MCF 10A (cell line): ENCODE data around the gene SLC6A7. TPM values are rescaled to one million over a fixed set of nuclear protein-coding genes. Genes with fewer than 3 reads are reported as not detected.

Source experiments
- BruUV-seq: library from RNA; stranded (reverse); fragments of 400-500 nt; replicated peaks from 2 replicates; lab custom pipeline; 2021; lab: Mats Ljungman, UMichigan
- CTCF ChIA-PET: fragments of 300-600 bp; sonication (Branson Sonifier 250); formaldehyde crosslinking; extraction: SDS; loops from one replicate; lab custom pipeline; 2021; ENCODE audit warnings: antibody characterized with exemption, inconsistent platforms; lab: Yijun Ruan, JAX
- POLR2A ChIA-PET: fragments of 300-600, 350-650 bp; sonication (Branson Sonifier 250); formaldehyde crosslinking; extraction: SDS; loops from one replicate; lab custom pipeline; 2020; ENCODE audit warnings: antibody characterized with exemption, inconsistent platforms; lab: Yijun Ruan, JAX
- DNase-seq: peaks from one replicate; pipeline ENCODE4 v3.0.0-alpha.2; 2018; ENCODE audit not compliant: unreplicated experiment
- H3K27ac Mint-ChIP-seq: one replicate; pipeline ENCODE4 v1.8.0; 2022; ENCODE audit warnings: mild to moderate bottlenecking, low read depth, mixed read lengths; ENCODE audit not compliant: unreplicated experiment
- H3K27me3 Mint-ChIP-seq: one replicate; pipeline ENCODE4 v1.8.0; 2022; ENCODE audit warnings: mixed read lengths; ENCODE audit not compliant: insufficient read depth, unreplicated experiment
- H3K36me3 Mint-ChIP-seq: one replicate; pipeline ENCODE4 v1.8.0; 2022; ENCODE audit warnings: mild to moderate bottlenecking, moderate library complexity, mixed read lengths; ENCODE audit not compliant: insufficient read depth, unreplicated experiment
- H3K4me1 Mint-ChIP-seq: one replicate; pipeline ENCODE4 v1.8.0; 2022; ENCODE audit warnings: mixed read lengths; ENCODE audit not compliant: insufficient read depth, unreplicated experiment
- H3K4me3 Mint-ChIP-seq: one replicate; pipeline ENCODE4 v1.8.0; 2022; ENCODE audit warnings: mild to moderate bottlenecking, moderate library complexity, mixed read lengths; ENCODE audit not compliant: unreplicated experiment
- H3K9me3 Mint-ChIP-seq: one replicate; pipeline ENCODE4 v1.8.0; 2022; ENCODE audit warnings: mixed read lengths; ENCODE audit not compliant: unreplicated experiment
- intact Hi-C: fragments of 100-400 bp; cut with micrococcal nuclease; formaldehyde crosslinking; loops from 2 replicates; pipeline ENCODE4 v1.14.1; 2022
- total RNA-seq: library from RNA; stranded (reverse); gene quantifications from 2 replicates; pipeline ENCODE4 v1.2.3, GENCODE V29; 2022
- TF ChIP-seq, protein P1 (sequence below): fragments of 200-600 bp; IDR thresholded peaks from one replicate; pipeline ENCODE4 v1.8.0; 2022; ENCODE audit warnings: antibody characterized with exemption, mild to moderate bottlenecking; ENCODE audit not compliant: unreplicated experiment

The SLC6A7 gene
- total RNA-seq, 1 experiment from 2014 or later = not detected

DNA sequence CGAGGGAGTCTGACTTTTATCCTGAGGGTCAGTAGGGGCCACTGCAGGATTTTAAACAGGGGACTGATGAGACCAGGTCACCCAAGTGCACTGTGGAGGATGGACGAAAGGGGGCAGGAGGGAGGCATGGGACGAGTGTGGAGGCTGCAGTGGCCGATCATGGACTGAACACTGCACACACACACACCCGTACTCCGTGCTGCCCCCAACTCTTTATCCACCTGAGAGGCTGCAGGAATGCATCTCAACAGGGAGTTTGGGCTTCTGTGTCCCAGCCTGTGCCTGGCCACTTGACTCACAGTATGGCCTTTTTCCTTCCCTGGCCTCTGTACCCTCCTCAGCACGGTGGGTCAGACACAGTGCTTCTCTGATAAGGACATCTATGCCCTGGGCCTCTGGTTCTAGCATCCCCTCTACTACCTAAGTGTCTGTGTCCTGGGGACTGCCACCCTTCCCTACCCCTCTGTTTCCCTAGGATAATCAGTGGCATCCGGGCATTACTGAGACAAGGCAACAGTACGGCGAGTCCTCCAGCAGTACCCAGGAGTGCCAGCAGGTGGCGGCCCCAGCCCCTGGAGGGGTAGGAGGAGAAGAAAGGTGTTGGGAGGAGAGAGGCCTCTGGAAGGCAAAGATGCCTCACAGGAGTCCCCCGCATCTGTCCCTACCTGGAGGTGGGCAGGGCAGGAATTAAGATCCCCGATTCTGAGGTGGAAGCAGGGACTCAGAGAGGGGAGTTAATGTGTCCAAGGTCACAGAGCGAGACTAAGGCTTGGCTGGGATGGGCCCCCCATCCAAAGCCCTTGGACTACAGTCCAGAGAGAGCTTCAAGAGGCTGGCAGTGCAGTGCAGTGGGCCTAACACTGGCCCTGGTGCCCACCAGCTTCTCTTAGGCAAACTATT lies 28.4 kb upstream of the SLC6A7 start:
- H3K27ac Mint-ChIP-seq = no peak overlapping the region
- no peak overlapping the region for H3K4me3 Mint-ChIP-seq
- H3K9me3 Mint-ChIP-seq = no peaks in the 10 kb centered on the region
- TF ChIP-seq, protein P1, sequence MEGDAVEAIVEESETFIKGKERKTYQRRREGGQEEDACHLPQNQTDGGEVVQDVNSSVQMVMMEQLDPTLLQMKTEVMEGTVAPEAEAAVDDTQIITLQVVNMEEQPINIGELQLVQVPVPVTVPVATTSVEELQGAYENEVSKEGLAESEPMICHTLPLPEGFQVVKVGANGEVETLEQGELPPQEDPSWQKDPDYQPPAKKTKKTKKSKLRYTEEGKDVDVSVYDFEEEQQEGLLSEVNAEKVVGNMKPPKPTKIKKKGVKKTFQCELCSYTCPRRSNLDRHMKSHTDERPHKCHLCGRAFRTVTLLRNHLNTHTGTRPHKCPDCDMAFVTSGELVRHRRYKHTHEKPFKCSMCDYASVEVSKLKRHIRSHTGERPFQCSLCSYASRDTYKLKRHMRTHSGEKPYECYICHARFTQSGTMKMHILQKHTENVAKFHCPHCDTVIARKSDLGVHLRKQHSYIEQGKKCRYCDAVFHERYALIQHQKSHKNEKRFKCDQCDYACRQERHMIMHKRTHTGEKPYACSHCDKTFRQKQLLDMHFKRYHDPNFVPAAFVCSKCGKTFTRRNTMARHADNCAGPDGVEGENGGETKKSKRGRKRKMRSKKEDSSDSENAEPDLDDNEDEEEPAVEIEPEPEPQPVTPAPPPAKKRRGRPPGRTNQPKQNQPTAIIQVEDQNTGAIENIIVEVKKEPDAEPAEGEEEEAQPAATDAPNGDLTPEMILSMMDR = peak; percentile 98
- POLR2A ChIA-PET = interaction anchor here (0.7 kb wide), 1 partner anchor 271 kb away, joined by 3 read pairs; no protein-coding TSS in a partner anchor
- no peaks in the 10 kb centered on the region for H3K27me3 Mint-ChIP-seq
- DNase-seq = peak; percentile 88
- intact Hi-C loops = loop anchor here (1.0 kb wide), 4 partner anchors 31 to 275 kb away; no protein-coding TSS in a partner anchor
- CTCF ChIA-PET = interaction anchor here (0.6 to 9.2 kb wide), 40 partner anchors 9 to 1087 kb away, joined by 3 to 118 read pairs (median 4); no protein-coding TSS in a partner anchor
- BruUV-seq = no TSS peak
- peaks cover 12% of the 10 kb centered on the region for H3K4me1 Mint-ChIP-seq
- no peaks in the 10 kb centered on the region for H3K36me3 Mint-ChIP-seq

DNA sequence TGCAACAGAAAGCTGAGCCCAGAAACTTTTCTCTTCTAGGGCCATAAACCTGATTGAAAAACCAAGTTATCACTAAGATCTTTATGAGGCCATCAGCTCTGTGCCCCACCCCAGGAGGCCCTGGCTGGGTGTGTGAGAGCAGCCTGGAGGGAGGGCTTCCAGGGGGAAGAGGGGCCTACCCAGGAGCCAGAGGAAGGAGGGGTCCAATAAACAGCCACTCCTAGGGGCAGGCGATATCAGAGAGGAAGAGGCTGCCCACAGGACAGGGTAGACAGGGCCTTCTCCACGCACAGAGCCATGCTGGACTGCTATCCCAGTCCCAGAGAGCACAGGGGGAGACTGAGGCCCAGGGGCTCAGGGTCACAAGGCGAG lies 27.7 kb upstream of the SLC6A7 start:
- Mint-ChIP-seq H3K4me1 (peaks cover 12% of the 10 kb centered on the region), H3K9me3 (no peaks in the 10 kb centered on the region), H3K36me3 (no peaks in the 10 kb centered on the region), H3K27ac (no peak overlapping the region), H3K27me3 (no peaks in the 10 kb centered on the region), H3K4me3 (no peak overlapping the region)
- BruUV-seq = no TSS peak
- ChIA-PET POLR2A (interaction anchor here (0.7 kb wide), 1 partner anchor 270 kb away, joined by 3 read pairs; no protein-coding TSS in a partner anchor), CTCF (interaction anchor here (0.6 to 9.2 kb wide), 35 partner anchors 9 to 1086 kb away, joined by 3 to 118 read pairs (median 4); no protein-coding TSS in a partner anchor)
- intact Hi-C loops = no loop called here
- TF ChIP-seq, protein P1 = no peak
- no peak for DNase-seq

DNA sequence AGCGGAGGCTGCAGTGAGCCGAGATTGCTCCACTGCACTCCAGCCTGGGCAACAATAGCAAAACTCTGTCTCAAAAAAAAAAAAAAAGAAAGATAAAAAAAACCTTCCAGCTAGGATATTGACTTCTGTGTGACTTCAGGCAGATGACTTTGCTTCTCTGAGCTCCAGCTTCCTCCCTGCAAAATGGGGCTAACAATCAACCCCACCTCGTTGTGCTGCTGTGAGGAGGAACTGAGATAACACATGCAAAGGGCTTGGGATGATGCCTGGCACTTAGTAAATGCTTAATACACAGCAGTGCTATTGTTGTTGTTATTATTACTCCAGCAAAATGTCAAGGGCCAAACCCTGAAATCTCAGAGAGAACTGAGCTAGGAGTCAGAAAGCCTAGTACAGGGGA lies 26.8 kb upstream of the SLC6A7 start:
- intact Hi-C loops = no loop called here
- POLR2A ChIA-PET = no interaction called here
- no peak overlapping the region for H3K27ac Mint-ChIP-seq

More for the DNA sequence above, 26.8 kb upstream of the SLC6A7 start:
- Mint-ChIP-seq H3K4me1 (peaks cover 12% of the 10 kb centered on the region), H3K27me3 (no peaks in the 10 kb centered on the region), H3K9me3 (no peaks in the 10 kb centered on the region), H3K36me3 (no peaks in the 10 kb centered on the region), H3K4me3 (no peak overlapping the region)
- TF ChIP-seq, protein P1 = no peak
- BruUV-seq = no TSS peak
- CTCF ChIA-PET = interaction anchor here (0.6 to 9.2 kb wide), 22 partner anchors 10 to 296 kb away, joined by 3 to 118 read pairs (median 4); no protein-coding TSS in a partner anchor
- no peak for DNase-seq
